ENCODE data around the gene LIN7A. TPM values are rescaled to one million over a fixed set of nuclear protein-coding genes. Genes with fewer than 3 reads are reported as not detected.

LIN7A gene
- total RNA-seq, 1 donor from 2014 or later = 31.7 TPM

- peaks cover 20% of the 10 kb centered on the region for H3K4me1 Mint-ChIP-seq
- H2AFZ ChIP-seq (replicated peaks) = no peak overlapping the region
- no peaks in the 10 kb centered on the region for H3K36me3 Mint-ChIP-seq
- H3F3A ChIP-seq (ENCODE audit: low read depth) = peaks cover 15% of the 10 kb centered on the region
- no peaks in the 10 kb centered on the region for H3K9me3 Mint-ChIP-seq
- DNase-seq (ENCODE audit: low spot score) = no peak
- no peak overlapping the region for H3K27ac Mint-ChIP-seq
- no peak for TF ChIP-seq EZH2phosphoT487 (IDR thresholded peaks at IDR 0.05)
- TF ChIP-seq, protein P1, sequence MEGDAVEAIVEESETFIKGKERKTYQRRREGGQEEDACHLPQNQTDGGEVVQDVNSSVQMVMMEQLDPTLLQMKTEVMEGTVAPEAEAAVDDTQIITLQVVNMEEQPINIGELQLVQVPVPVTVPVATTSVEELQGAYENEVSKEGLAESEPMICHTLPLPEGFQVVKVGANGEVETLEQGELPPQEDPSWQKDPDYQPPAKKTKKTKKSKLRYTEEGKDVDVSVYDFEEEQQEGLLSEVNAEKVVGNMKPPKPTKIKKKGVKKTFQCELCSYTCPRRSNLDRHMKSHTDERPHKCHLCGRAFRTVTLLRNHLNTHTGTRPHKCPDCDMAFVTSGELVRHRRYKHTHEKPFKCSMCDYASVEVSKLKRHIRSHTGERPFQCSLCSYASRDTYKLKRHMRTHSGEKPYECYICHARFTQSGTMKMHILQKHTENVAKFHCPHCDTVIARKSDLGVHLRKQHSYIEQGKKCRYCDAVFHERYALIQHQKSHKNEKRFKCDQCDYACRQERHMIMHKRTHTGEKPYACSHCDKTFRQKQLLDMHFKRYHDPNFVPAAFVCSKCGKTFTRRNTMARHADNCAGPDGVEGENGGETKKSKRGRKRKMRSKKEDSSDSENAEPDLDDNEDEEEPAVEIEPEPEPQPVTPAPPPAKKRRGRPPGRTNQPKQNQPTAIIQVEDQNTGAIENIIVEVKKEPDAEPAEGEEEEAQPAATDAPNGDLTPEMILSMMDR (IDR thresholded peaks at IDR 0.05) = no peak
- TF ChIP-seq EZH2 (IDR thresholded peaks at IDR 0.05) = no peak
- no peak overlapping the region for H3K4me2 ChIP-seq
- H3K27ac ChIP-seq = no peak overlapping the region
- peaks cover 19% of the 10 kb centered on the region for H3K27me3 ChIP-seq
- H4K20me1 ChIP-seq (ENCODE audit: low read depth) = no peaks in the 10 kb centered on the region
- H3K36me3 ChIP-seq = no peaks in the 10 kb centered on the region
- H3K9me3 ChIP-seq (ENCODE audit: low read depth) = no peaks in the 10 kb centered on the region
- H3K9ac ChIP-seq = no peak overlapping the region
- peaks cover 22% of the 10 kb centered on the region for H3K4me1 ChIP-seq
- peaks cover 14% of the 10 kb centered on the region for H3K79me2 ChIP-seq (ENCODE audit: low read depth)
- peaks cover 7% of the 10 kb centered on the region for H3K27me3 Mint-ChIP-seq (ENCODE audit: insufficient read depth, low read depth)
- no peak overlapping the region for H3K4me3 ChIP-seq
- H3K4me3 Mint-ChIP-seq = no peak overlapping the region
These were observed 1.7 kb upstream of the LIN7A start for GRCh38 chr12:80939231-80939950.

GRCh38 chr12:80938397-80938796 lies 663 bp upstream of the LIN7A start:
- Histone ChIP-seq H3K27me3 (peaks cover 19% of the 10 kb centered on the region), H3K79me2 (ENCODE audit: low read depth) (peaks cover 17% of the 10 kb centered on the region), H3K27ac (no peak overlapping the region), H3K9ac (no peak overlapping the region), H3K9me3 (ENCODE audit: low read depth) (no peaks in the 10 kb centered on the region), H4K20me1 (ENCODE audit: low read depth) (no peaks in the 10 kb centered on the region), H3K4me3 (no peak overlapping the region), H3K4me1 (peaks cover 18% of the 10 kb centered on the region), H3F3A (ENCODE audit: low read depth) (peaks cover 15% of the 10 kb centered on the region), H3K36me3 (no peaks in the 10 kb centered on the region), H2AFZ (replicated peaks) (no peak overlapping the region), H3K4me2 (peak overlapping the region; percentile 96)
- DNase-seq (ENCODE audit: low spot score) = no peak
- Mint-ChIP-seq H3K4me3 (peak overlapping the region; percentile 71), H3K36me3 (no peaks in the 10 kb centered on the region), H3K9me3 (no peaks in the 10 kb centered on the region), H3K4me1 (peaks cover 27% of the 10 kb centered on the region), H3K27ac (no peak overlapping the region), H3K27me3 (ENCODE audit: insufficient read depth, low read depth) (peaks cover 7% of the 10 kb centered on the region)
- TF ChIP-seq, protein P1 (IDR thresholded peaks at IDR 0.05) = no peak
- TF ChIP-seq EZH2 (IDR thresholded peaks at IDR 0.05) (no peak), EZH2phosphoT487 (IDR thresholded peaks at IDR 0.05) (no peak)

GRCh38 chr12:80936642-80937390 lies 918 bp downstream of the LIN7A start:
- Mint-ChIP-seq H3K27me3 (ENCODE audit: insufficient read depth, low read depth) (peaks cover 7% of the 10 kb centered on the region), H3K36me3 (no peaks in the 10 kb centered on the region), H3K4me1 (peaks cover 37% of the 10 kb centered on the region), H3K4me3 (peak overlapping the region; percentile 94), H3K27ac (peak overlapping the region; percentile 37), H3K9me3 (no peaks in the 10 kb centered on the region)
- Histone ChIP-seq H3K27ac (peak overlapping the region; percentile 18), H3K27me3 (peaks cover 19% of the 10 kb centered on the region), H3K4me1 (peaks cover 18% of the 10 kb centered on the region), H2AFZ (replicated peaks) (peak overlapping the region; percentile 99), H4K20me1 (ENCODE audit: low read depth) (no peaks in the 10 kb centered on the region), H3K79me2 (ENCODE audit: low read depth) (peaks cover 27% of the 10 kb centered on the region), H3K4me2 (peak overlapping the region; percentile 96), H3K4me3 (peak overlapping the region; percentile 95), H3K9me3 (ENCODE audit: low read depth) (no peaks in the 10 kb centered on the region), H3F3A (ENCODE audit: low read depth) (peaks cover 15% of the 10 kb centered on the region), H3K36me3 (no peaks in the 10 kb centered on the region), H3K9ac (peak overlapping the region; percentile 48)
- TF ChIP-seq, protein P1 (IDR thresholded peaks at IDR 0.05) = peak; percentile 11
- peak; percentile 37 for TF ChIP-seq EZH2 (IDR thresholded peaks at IDR 0.05)
- no peak for TF ChIP-seq EZH2phosphoT487 (IDR thresholded peaks at IDR 0.05)
- DNase-seq (ENCODE audit: low spot score) = peak; percentile 80
